Measurements from ENCODE around the gene CXCL14.
A peak's percentile ranks its signal among the peaks of the same experiment; 100 is the strongest.

CXCL14 gene

DNA sequence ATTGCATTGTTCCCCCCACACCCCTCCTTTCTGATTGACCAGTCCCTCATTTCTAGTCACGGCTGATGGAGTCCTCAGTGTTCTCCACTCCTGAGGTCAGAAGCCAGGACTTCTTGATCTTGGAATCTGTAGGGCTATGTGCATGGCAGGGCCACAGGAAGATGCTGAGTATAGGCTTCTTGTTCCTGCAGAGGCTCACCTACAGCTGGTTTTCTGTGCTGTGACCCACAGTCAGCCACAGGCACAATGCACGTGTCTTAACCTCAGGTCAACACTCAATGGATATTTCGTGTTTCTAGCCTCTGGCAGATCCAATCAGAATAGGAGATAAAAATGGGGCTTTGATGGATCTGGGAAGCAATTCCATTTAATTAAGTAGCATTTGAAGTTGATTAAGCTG is 14.3 kb upstream of the CXCL14 start:
- H3K79me1 ChIP-seq (ENCODE audit: low read length): no peaks in the 10 kb centered on the region
- no peak overlapping the region for H4K91ac ChIP-seq (ENCODE audit: low read depth, low read length)
- H3K36me3 ChIP-seq (ENCODE audit: control insufficient read depth in 1 of 2, insufficient read depth in 2 of 2, low read length in 2 of 2): no peaks in the 10 kb centered on the region
- no peak overlapping the region for H2AFZ ChIP-seq (ENCODE audit: insufficient read depth, low read length, poor library complexity)
- H3K4ac ChIP-seq (ENCODE audit: low read depth, low read length): no peak overlapping the region
- no peak overlapping the region for H3K14ac ChIP-seq (ENCODE audit: low read length)
- no peak overlapping the region for H3K4me3 ChIP-seq (ENCODE audit: low read depth, low read length)
- H2BK12ac ChIP-seq (ENCODE audit: low read length): no peak overlapping the region
- H3K9me3 ChIP-seq (ENCODE audit: insufficient read depth, low read depth, low read length): no peaks in the 10 kb centered on the region
- H2BK5ac ChIP-seq (ENCODE audit: low read depth, low read length, poor library complexity): no peak overlapping the region
- no peak overlapping the region for H3K27ac ChIP-seq (ENCODE audit: low read depth, low read length)
- no peaks in the 10 kb centered on the region for H3K79me2 ChIP-seq (ENCODE audit: control insufficient read depth, insufficient read depth, low read length, poor library complexity)
- no peaks in the 10 kb centered on the region for H3K4me1 ChIP-seq (ENCODE audit: control insufficient read depth in 1 of 2, insufficient read depth in 2 of 2, low read length in 2 of 2)
- H3K18ac ChIP-seq (ENCODE audit: low read length): no peak overlapping the region
- H3K4me2 ChIP-seq (ENCODE audit: low read length): no peak overlapping the region
- WGBS (ENCODE audit: extremely low coverage, insufficient coverage, insufficient read length): no CpG with 5 or more reads among the region's 3 CpGs
- no peak overlapping the region for H4K12ac ChIP-seq (ENCODE audit: low read depth, low read length)
- H3K9ac ChIP-seq (ENCODE audit: low read length): no peak overlapping the region
- no peak for DNase-seq
- no peaks in the 10 kb centered on the region for H3K27me3 ChIP-seq (ENCODE audit: insufficient read depth, low read length)
- H3K23ac ChIP-seq (ENCODE audit: low read length): no peak overlapping the region
- H2AK5ac ChIP-seq (ENCODE audit: low read length): no peak overlapping the region
- no peak overlapping the region for H4K8ac ChIP-seq (ENCODE audit: low read depth, low read length)
- no peak overlapping the region for H2BK120ac ChIP-seq (ENCODE audit: insufficient read depth, low read length, poor library complexity)

DNA sequence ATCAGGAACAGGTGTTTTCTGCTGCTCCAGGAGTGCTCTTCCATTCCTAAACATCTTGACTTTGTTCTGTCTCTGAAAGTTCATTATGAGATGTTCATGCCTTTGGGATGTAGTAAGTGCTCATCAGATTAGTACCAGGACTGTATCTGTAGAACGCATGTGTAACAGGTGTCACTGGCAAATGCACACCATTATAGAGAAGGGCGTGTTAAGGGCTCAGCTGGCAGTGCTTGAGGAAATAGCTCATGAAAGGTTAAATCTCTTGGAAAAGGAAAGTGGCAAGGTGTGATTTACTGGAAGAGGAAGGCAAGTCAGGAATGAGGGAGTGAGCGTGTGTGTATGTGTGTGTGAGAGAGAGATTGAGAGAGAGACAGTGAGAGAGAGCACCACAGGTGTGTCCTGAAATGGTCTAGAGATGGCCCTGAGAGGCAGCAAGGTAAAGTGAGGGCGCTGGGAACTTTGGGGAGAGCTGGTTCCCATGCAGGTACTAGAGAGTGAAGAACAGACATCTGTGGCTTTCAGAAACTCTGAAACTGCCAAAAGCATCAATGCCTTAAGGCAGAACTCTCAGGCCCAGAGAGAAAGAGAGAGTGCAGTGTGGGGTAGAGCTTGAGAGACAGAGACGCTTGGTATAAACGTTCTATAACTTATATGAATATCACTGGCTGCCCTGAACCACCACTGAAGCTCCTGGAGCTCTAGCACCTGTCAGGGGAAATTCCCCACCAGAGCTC is 13.7 kb upstream of the CXCL14 start:
- no peak for DNase-seq

DNA sequence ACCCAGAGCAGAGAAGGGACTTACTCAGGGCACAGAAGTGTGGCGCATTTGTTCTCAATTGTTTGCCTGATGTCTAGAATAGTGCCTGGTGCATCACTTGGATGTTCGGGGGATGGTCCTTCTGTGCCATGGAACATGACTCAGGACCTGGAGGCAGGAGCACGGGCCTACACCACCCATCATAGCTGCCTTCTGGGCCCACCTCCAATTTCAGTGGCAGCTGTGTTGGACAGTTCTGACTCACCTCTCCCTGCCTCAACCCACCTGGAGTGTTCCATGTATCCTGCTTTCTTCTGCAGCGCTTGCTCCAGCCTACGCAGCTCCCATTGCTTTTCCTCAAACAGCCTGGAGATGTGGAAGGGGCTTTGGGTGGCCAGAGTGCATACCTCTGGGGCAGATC is 12.5 kb upstream of the CXCL14 start:
- Histone ChIP-seq H3K27ac (ENCODE audit: low read depth, low read length) (no peak overlapping the region), H2AFZ (ENCODE audit: insufficient read depth, low read length, poor library complexity) (no peak overlapping the region), H3K4me2 (ENCODE audit: low read length) (no peak overlapping the region), H2BK5ac (ENCODE audit: low read depth, low read length, poor library complexity) (no peak overlapping the region), H3K9ac (ENCODE audit: low read length) (no peak overlapping the region), H3K4ac (ENCODE audit: low read depth, low read length) (no peak overlapping the region), H3K4me3 (ENCODE audit: low read depth, low read length) (peak overlapping the region; percentile 1), H3K36me3 (ENCODE audit: control insufficient read depth in 1 of 2, insufficient read depth in 2 of 2, low read length in 2 of 2) (no peaks in the 10 kb centered on the region), H4K12ac (ENCODE audit: low read depth, low read length) (no peak overlapping the region), H3K79me1 (ENCODE audit: low read length) (no peaks in the 10 kb centered on the region), H2BK120ac (ENCODE audit: insufficient read depth, low read length, poor library complexity) (no peak overlapping the region), H4K8ac (ENCODE audit: low read depth, low read length) (no peak overlapping the region), H3K9me3 (ENCODE audit: insufficient read depth, low read depth, low read length) (no peaks in the 10 kb centered on the region), H2BK12ac (ENCODE audit: low read length) (no peak overlapping the region), H3K27me3 (ENCODE audit: insufficient read depth, low read length) (peaks cover 3% of the 10 kb centered on the region), H3K79me2 (ENCODE audit: control insufficient read depth, insufficient read depth, low read length, poor library complexity) (no peaks in the 10 kb centered on the region), H4K91ac (ENCODE audit: low read depth, low read length) (no peak overlapping the region), H2AK5ac (ENCODE audit: low read length) (no peak overlapping the region), H3K18ac (ENCODE audit: low read length) (no peak overlapping the region), H3K14ac (ENCODE audit: low read length) (no peak overlapping the region), H3K4me1 (ENCODE audit: control insufficient read depth in 1 of 2, insufficient read depth in 2 of 2, low read length in 2 of 2) (no peaks in the 10 kb centered on the region), H3K23ac (ENCODE audit: low read length) (no peak overlapping the region)
- no CpG with 5 or more reads among the region's 5 CpGs for WGBS (ENCODE audit: extremely low coverage, insufficient coverage, insufficient read length)
- DNase-seq: no peak

More for the DNA sequence above, 13.7 kb upstream of the CXCL14 start:
- Histone ChIP-seq H3K4me3 (ENCODE audit: low read depth, low read length) (no peak overlapping the region), H3K9me3 (ENCODE audit: insufficient read depth, low read depth, low read length) (no peaks in the 10 kb centered on the region), H2BK12ac (ENCODE audit: low read length) (no peak overlapping the region), H4K91ac (ENCODE audit: low read depth, low read length) (no peak overlapping the region), H3K14ac (ENCODE audit: low read length) (no peak overlapping the region), H3K23ac (ENCODE audit: low read length) (no peak overlapping the region), H3K79me1 (ENCODE audit: low read length) (no peaks in the 10 kb centered on the region), H2BK120ac (ENCODE audit: insufficient read depth, low read length, poor library complexity) (no peak overlapping the region), H4K12ac (ENCODE audit: low read depth, low read length) (no peak overlapping the region), H4K8ac (ENCODE audit: low read depth, low read length) (no peak overlapping the region), H3K9ac (ENCODE audit: low read length) (no peak overlapping the region), H2AFZ (ENCODE audit: insufficient read depth, low read length, poor library complexity) (no peak overlapping the region), H3K18ac (ENCODE audit: low read length) (no peak overlapping the region), H3K27me3 (ENCODE audit: insufficient read depth, low read length) (no peaks in the 10 kb centered on the region), H3K36me3 (ENCODE audit: control insufficient read depth in 1 of 2, insufficient read depth in 2 of 2, low read length in 2 of 2) (no peaks in the 10 kb centered on the region), H2BK5ac (ENCODE audit: low read depth, low read length, poor library complexity) (no peak overlapping the region), H3K4ac (ENCODE audit: low read depth, low read length) (no peak overlapping the region), H3K4me1 (ENCODE audit: control insufficient read depth in 1 of 2, insufficient read depth in 2 of 2, low read length in 2 of 2) (no peaks in the 10 kb centered on the region), H3K27ac (ENCODE audit: low read depth, low read length) (no peak overlapping the region), H2AK5ac (ENCODE audit: low read length) (no peak overlapping the region), H3K4me2 (ENCODE audit: low read length) (no peak overlapping the region), H3K79me2 (ENCODE audit: control insufficient read depth, insufficient read depth, low read length, poor library complexity) (no peaks in the 10 kb centered on the region)
- WGBS (ENCODE audit: extremely low coverage, insufficient coverage, insufficient read length): 100% methylated on average over 1 of the region's 6 CpGs

DNA sequence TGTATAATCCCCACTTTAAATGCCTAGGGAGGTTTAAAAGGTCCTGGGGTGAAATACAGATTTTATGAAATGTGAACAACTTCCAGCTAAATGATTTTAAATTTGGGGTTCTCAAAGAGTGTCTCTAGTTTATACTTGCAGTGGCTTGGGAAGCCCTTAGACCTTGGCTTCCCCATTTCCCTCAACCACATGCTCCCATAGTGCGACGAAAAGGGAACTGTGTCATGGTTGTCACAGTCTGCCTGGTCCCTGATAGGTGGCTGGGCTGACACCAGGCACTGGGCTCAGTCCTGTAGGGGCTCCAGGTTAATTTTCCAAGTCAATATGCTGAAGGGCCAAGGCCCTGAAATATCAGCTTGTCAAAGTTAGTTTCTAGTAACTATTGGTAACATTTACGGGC is 10.4 kb upstream of the CXCL14 start:
- no peak for DNase-seq
- WGBS (ENCODE audit: extremely low coverage, insufficient coverage, insufficient read length): no CpG with 5 or more reads among the region's 3 CpGs
- H2AK5ac ChIP-seq (ENCODE audit: low read length): no peak overlapping the region

More for the DNA sequence above, 10.4 kb upstream of the CXCL14 start:
- peaks cover 0 to 1% of the 10 kb centered on the region in 2 experiments for H3K36me3 ChIP-seq (ENCODE audit: control insufficient read depth in 1 of 2, insufficient read depth in 2 of 2, low read length in 2 of 2)
- H4K8ac ChIP-seq (ENCODE audit: low read depth, low read length): no peak overlapping the region
- no peak overlapping the region for H3K9ac ChIP-seq (ENCODE audit: low read length)
- no peak overlapping the region for H4K12ac ChIP-seq (ENCODE audit: low read depth, low read length)
- H3K79me1 ChIP-seq (ENCODE audit: low read length): no peaks in the 10 kb centered on the region
- H3K23ac ChIP-seq (ENCODE audit: low read length): no peak overlapping the region
- H3K4me1 ChIP-seq (ENCODE audit: control insufficient read depth in 1 of 2, insufficient read depth in 2 of 2, low read length in 2 of 2): no peaks in the 10 kb centered on the region
- H3K14ac ChIP-seq (ENCODE audit: low read length): no peak overlapping the region
- no peak overlapping the region for H4K91ac ChIP-seq (ENCODE audit: low read depth, low read length)
- no peak overlapping the region for H3K18ac ChIP-seq (ENCODE audit: low read length)
- no peak overlapping the region for H3K4me3 ChIP-seq (ENCODE audit: low read depth, low read length)
- no peaks in the 10 kb centered on the region for H3K79me2 ChIP-seq (ENCODE audit: control insufficient read depth, insufficient read depth, low read length, poor library complexity)
- peaks cover 2% of the 10 kb centered on the region for H3K9me3 ChIP-seq (ENCODE audit: insufficient read depth, low read depth, low read length)
- no peak overlapping the region for H3K4me2 ChIP-seq (ENCODE audit: low read length)
- no peak overlapping the region for H2BK5ac ChIP-seq (ENCODE audit: low read depth, low read length, poor library complexity)
- H2BK12ac ChIP-seq (ENCODE audit: low read length): no peak overlapping the region
- H3K4ac ChIP-seq (ENCODE audit: low read depth, low read length): no peak overlapping the region
- H3K27me3 ChIP-seq (ENCODE audit: insufficient read depth, low read length): peaks cover 3% of the 10 kb centered on the region
- H3K27ac ChIP-seq (ENCODE audit: low read depth, low read length): no peak overlapping the region
- H2AFZ ChIP-seq (ENCODE audit: insufficient read depth, low read length, poor library complexity): no peak overlapping the region
- H2BK120ac ChIP-seq (ENCODE audit: insufficient read depth, low read length, poor library complexity): no peak overlapping the region
